Activated naive CD4-positive, alpha-beta T cell (primary cell): Measurements from ENCODE around the gene ARID1B.

ENCODE experiments used
- DNase-seq, 4 experiments: peaks; one replicate each; lab custom pipeline; 2025; lab: John Stamatoyannopoulos, UW

Gene ARID1B

GRCh38 chr6:156773935-156774852, 3.0 kb upstream of the ARID1B start:
- DNase-seq = no peak

GRCh38 chr6:156774863-156775405, 2.2 kb upstream of the ARID1B start:
- DNase-seq = no peak

- no peak for DNase-seq
Measured at GRCh38 chr6:156775717-156776116, 1.5 kb upstream of the ARID1B start.

- no peak for DNase-seq
Measured at GRCh38 chr6:156776470-156776839, 723 bp upstream of the ARID1B start.

- peak; percentile 44 to 60 (median 48) for DNase-seq
Measured at GRCh38 chr6:156777577-156778453, 637 bp downstream of the ARID1B start.

GRCh38 chr6:156778454-156779205, 1.5 kb downstream of the ARID1B start:
- DNase-seq = peak in 2 of 4 experiments; percentile 26 to 32

GRCh38 chr6:156779206-156780094, 2.3 kb downstream of the ARID1B start:
- DNase-seq = peak in 3 of 4 experiments; percentile 25 to 49 (median 40)

GRCh38 chr6:156780102-156780641, 3.0 kb downstream of the ARID1B start:
- peak in 1 of 4 experiments; percentile 6 for DNase-seq

GRCh38 chr6:156780962-156781853, 4.0 kb downstream of the ARID1B start:
- DNase-seq = no peak

GRCh38 chr6:156781861-156782631, 4.9 kb downstream of the ARID1B start:
- no peak for DNase-seq

- no peak for DNase-seq
Measured at GRCh38 chr6:156782691-156783320, 5.6 kb downstream of the ARID1B start.

GRCh38 chr6:156783958-156784357, 6.8 kb downstream of the ARID1B start:
- DNase-seq = no peak

- DNase-seq = no peak
Measured at GRCh38 chr6:156786652-156787051, 9.5 kb downstream of the ARID1B start.

GRCh38 chr6:156787569-156788492, 10.7 kb downstream of the ARID1B start:
- no peak for DNase-seq

GRCh38 chr6:156789081-156789943, 12.1 kb downstream of the ARID1B start:
- no peak for DNase-seq
